Right cardiac atrium (tissue), 5 donors: ENCODE data around the gene CLK3. TPM values are rescaled to one million over a fixed set of nuclear protein-coding genes. Genes with fewer than 3 reads are reported as not detected.
"Not testable (repeated sequence)": the region's sequence is repeated elsewhere in the genome, so short reads cannot be mapped to it uniquely, and the experiment has no call there.

Experiments used
- ATAC-seq, 2 donors: fragments of 200-7000 bp; cut with Tn5 transposase; one replicate each; pipeline versions ENCODE4 v1.8.0 to v1.9.1; 2020; ENCODE audit warnings: moderate library complexity in 2 of 2, mild to moderate bottlenecking in 1 of 2
- DNase-seq, 3 donors: peaks; one replicate each; pipeline ENCODE4 v3.0.0-alpha.2; 2020
- H3K27ac ChIP-seq: one replicate; pipeline ENCODE4 v1.5.1; 2013; ENCODE audit warnings: mild to moderate bottlenecking, low read length, control low read depth, moderate library complexity
- H3K27me3 ChIP-seq: one replicate; pipeline ENCODE4 v1.6.1; 2013; ENCODE audit not compliant: control insufficient read depth, insufficient read depth
- H3K4me1 ChIP-seq: one replicate; pipeline ENCODE4 v1.6.1; 2013; ENCODE audit warnings: low read length; ENCODE audit not compliant: control insufficient read depth, insufficient read depth
- H3K4me3 ChIP-seq: one replicate; pipeline ENCODE4 v1.5.1; 2013; ENCODE audit warnings: low read length, control low read depth
- H3K9me3 ChIP-seq: one replicate; pipeline ENCODE4 v1.6.1; 2013; ENCODE audit warnings: low read length; ENCODE audit not compliant: control insufficient read depth
- WGBS: extraction: QIAGEN DNeasy Blood & Tissue Kit; methylation state at CpG from one replicate; pipeline ENCODE4 v1.1.7; 2013; 5-methylcytosine and 5-hydroxymethylcytosine counted together
- intact Hi-C, 4 donors: fragments of 100-400 bp; cut with DNase I; formaldehyde crosslinking; loops; one replicate each; pipeline versions ENCODE4 v1.11.0 to v1.14.0; 2022 to 2023
- polyA plus RNA-seq: library from polyadenylated mRNA; stranded (reverse); fragments of 200-250 nt; gene quantifications from one replicate; pipeline ENCODE4 v1.2.3, GENCODE V29; 2013
- total RNA-seq, 4 donors: library from RNA; stranded (reverse); fragmentation: NEBNext Ultra II Directional; extraction: Animal tissue kit (Norgen Biotek cat#: 25700); gene quantifications; one replicate each; pipeline ENCODE4 v1.2.1, GENCODE V29; 2021
- donor health status: healthy with polysubstance abuse.
- donor health status: DM: no; HTN: yes; CAD: no.
- donor health status: DM: no; HTN: no; CAD: no.
- donor health status: DM: no; HTN: yes; CAD: no; lungs with severe emphysema.
- donor health status: DM: yes; HTN: yes; CAD: no.

CLK3 gene
- total and polyA plus RNA-seq, 5 donors, result 40.0 to 65.1 (median 51.4) TPM

GRCh38 chr15:74661280-74661679 is 45.6 kb downstream of the CLK3 start:
- H3K4me3 ChIP-seq, ATAC-seq, H3K27me3 ChIP-seq, H3K4me1 ChIP-seq, intact Hi-C loops, DNase-seq, H3K9me3 ChIP-seq, H3K27ac ChIP-seq: not testable (repeated sequence)
- 98% methylated on average over 8 of the region's 8 CpGs for WGBS

DNA sequence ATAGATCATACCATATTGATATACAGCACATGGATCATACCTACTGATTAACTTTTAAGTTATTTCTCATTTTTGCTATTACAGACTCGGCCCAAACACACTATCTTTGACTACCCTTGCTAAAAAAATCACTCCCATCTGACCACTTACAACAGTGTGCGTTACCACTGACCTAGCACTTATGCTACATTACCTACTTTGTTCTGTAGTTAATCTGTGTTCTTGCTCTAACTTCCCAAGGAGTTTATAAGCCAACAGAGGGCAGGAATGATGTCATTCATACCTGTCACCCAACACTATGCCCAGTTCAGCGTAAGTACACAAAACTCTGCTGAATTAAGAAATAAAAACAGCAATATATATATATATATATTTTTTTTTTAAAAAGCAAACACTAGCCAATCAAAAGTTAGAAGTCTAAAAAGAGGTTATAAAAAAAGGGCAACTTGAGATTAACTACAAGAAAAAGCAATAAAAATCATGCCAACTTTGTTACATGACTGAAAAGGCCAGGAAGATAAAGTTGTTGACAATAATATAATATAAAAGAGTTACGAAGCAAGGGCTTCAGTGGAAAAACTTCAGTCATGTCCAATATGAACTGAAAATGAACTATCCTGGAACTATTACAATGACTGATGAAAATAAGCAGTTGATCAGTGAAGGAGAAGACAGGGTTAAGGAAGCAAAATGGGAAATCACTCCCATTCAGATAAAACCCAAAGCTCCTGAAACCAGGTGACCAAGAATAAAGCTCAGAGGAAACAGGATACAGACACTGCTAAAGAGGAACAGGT is 46.6 kb downstream of the CLK3 start:
- peaks cover 3% of the 10 kb centered on the region for H3K4me1 ChIP-seq
- DNase-seq (no peak), ATAC-seq (no peak)
- 83% methylated on average over 4 of the region's 4 CpGs for WGBS
- no peaks in the 10 kb centered on the region for H3K9me3 ChIP-seq
- H3K27me3 ChIP-seq, result no peaks in the 10 kb centered on the region
- H3K4me3 ChIP-seq, result no peak overlapping the region
- no peak overlapping the region for H3K27ac ChIP-seq
- intact Hi-C loops, result no loop called here

- Histone ChIP-seq H3K4me1 (peaks cover 3% of the 10 kb centered on the region), H3K27ac (no peak overlapping the region), H3K4me3 (no peak overlapping the region), H3K9me3 (no peaks in the 10 kb centered on the region), H3K27me3 (no peaks in the 10 kb centered on the region)
- intact Hi-C loops, result no loop called here
- ATAC-seq (no peak), DNase-seq (no peak)
- 87% methylated on average over 8 of the region's 8 CpGs for WGBS
Observed at GRCh38 chr15:74663303-74664027, 47.8 kb downstream of the CLK3 start.

DNA sequence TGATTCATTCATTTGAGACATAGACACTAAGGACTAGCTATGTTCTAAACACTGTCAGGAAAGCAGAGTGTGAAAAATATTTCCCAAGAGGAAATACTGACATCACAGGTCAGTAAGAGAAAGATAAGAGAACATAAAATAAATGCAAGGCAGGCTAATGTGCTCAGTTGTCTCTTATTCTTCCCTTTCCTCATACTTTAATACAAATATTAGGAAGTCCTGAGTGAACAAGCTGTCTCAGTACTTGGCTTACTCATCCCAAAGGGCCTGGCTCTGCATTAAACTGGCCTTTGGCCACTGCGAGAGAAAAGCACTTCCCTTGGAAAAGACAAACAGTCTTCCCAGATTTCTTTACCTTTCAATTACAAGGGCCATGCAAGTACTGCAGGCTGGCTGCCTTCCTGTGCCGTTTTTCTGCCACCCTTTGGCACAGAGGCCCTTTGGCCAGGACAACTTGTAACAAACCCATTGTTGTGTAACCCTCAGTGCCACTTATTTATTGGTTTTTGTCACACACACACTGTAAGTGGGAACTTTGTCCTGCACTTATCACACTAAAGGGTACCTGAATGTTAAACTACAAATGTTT is 48.5 kb downstream of the CLK3 start:
- Histone ChIP-seq H3K27me3 (no peaks in the 10 kb centered on the region), H3K4me1 (peaks cover 3% of the 10 kb centered on the region), H3K9me3 (no peaks in the 10 kb centered on the region), H3K4me3 (no peak overlapping the region), H3K27ac (peak overlapping the region; percentile 11)
- ATAC-seq (peak; percentile 77 to 80), DNase-seq (peak in 2 of 3 donors; percentile 22 to 60)
- WGBS, result 14% methylated on average over 2 of the region's 2 CpGs
- intact Hi-C loops, result no loop called here

DNA sequence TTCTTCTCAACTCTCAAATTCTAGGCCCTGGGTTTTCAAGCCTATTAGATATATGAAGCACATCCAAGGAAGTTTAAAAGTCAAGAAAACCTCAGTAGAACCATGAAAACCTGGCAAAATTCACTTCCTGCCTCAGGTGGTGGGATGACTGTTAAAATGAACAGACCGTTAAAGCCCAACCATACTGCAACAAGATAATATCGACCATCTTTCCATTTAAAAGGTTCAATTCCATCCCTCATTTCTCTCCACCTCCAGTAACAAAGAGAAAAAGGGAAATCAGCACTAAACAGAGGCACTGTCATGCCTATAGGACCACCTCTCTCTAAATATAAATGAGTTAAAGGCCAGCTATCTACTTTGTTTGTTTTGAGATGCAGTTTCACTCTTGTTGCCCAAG is 49.0 kb downstream of the CLK3 start:
- Histone ChIP-seq H3K9me3 (no peaks in the 10 kb centered on the region), H3K27me3 (no peaks in the 10 kb centered on the region), H3K27ac (no peak overlapping the region), H3K4me1 (peaks cover 3% of the 10 kb centered on the region), H3K4me3 (no peak overlapping the region)
- no peak for ATAC-seq
- 75% methylated on average over 2 of the region's 2 CpGs for WGBS
- intact Hi-C loops, result no loop called here
- DNase-seq, result no peak

DNA sequence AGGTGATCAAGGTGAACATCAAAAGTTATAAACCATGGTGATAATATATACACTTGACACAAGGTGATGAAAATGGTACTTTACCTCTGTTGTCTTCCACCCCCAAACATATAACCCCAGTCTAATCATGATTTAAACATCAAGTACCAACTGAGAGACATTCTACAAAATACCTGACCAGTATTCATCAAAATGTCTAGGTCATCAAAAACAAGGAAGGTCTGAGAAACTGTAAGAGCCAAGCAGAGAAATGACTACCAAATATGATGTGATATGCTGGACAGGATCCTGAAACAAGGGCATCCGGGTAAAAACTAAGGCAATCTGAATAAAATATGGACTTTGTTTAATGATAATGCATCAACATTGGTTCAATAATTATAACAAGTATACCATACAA is 52.3 kb downstream of the CLK3 start:
- DNase-seq, result no peak
- no peak overlapping the region for H3K4me3 ChIP-seq
- no peak overlapping the region for H3K27ac ChIP-seq
- intact Hi-C loops, result no loop called here
- H3K4me1 ChIP-seq, result peaks cover 3% of the 10 kb centered on the region
- no peaks in the 10 kb centered on the region for H3K27me3 ChIP-seq
- WGBS, result 79% methylated on average over 1 of the region's 1 CpG
- no peaks in the 10 kb centered on the region for H3K9me3 ChIP-seq
- no peak for ATAC-seq

GRCh38 chr15:74669627-74670026 is 54.0 kb downstream of the CLK3 start:
- intact Hi-C loops, result no loop called here
- no peak for ATAC-seq

GRCh38 chr15:74674161-74674560 is 58.5 kb downstream of the CLK3 start:
- no peak overlapping the region for H3K4me3 ChIP-seq
- no peaks in the 10 kb centered on the region for H3K9me3 ChIP-seq
- H3K27ac ChIP-seq, result no peak overlapping the region
- ATAC-seq, result no peak
- WGBS, result 90% methylated on average over 3 of the region's 3 CpGs
- intact Hi-C loops, result no loop called here
- no peak for DNase-seq
- no peaks in the 10 kb centered on the region for H3K27me3 ChIP-seq
- H3K4me1 ChIP-seq, result no peaks in the 10 kb centered on the region

More at GRCh38 chr15:74669627-74670026, 54.0 kb downstream of the CLK3 start:
- no peak overlapping the region for H3K4me3 ChIP-seq
- 94% methylated on average over 4 of the region's 4 CpGs for WGBS
- H3K27ac ChIP-seq, result no peak overlapping the region
- no peak for DNase-seq
- no peaks in the 10 kb centered on the region for H3K9me3 ChIP-seq
- no peaks in the 10 kb centered on the region for H3K4me1 ChIP-seq
- no peaks in the 10 kb centered on the region for H3K27me3 ChIP-seq

DNA sequence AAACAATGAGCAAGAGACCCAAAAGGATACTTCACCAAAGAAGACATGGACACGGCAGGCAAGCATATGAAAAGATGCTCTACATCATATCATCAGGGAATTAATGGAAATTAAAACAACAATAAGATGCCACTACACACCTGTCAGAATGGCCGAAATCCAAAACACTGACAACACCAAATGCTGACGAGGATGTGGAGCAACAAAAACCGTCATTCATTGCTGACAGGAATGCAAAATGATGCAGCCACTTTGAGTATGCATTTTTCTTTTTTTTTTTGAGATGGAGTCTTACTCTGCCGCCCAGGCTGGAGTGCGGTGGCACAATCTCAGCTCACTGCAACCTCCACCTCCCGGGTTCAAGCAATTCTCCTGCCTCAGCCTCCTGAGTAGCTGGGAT is 61.2 kb downstream of the CLK3 start:
- WGBS, result 90% methylated on average over 7 of the region's 7 CpGs
- no peak for ATAC-seq
- H3K4me3 ChIP-seq, result no peak overlapping the region
- no peak for DNase-seq
- no peak overlapping the region for H3K27ac ChIP-seq
- intact Hi-C loops, result no loop called here
- H3K4me1 ChIP-seq, result no peaks in the 10 kb centered on the region
- no peaks in the 10 kb centered on the region for H3K27me3 ChIP-seq
- no peaks in the 10 kb centered on the region for H3K9me3 ChIP-seq
